ENCODE measurements around the gene SLC38A3. TPM values are rescaled to one million over a fixed set of nuclear protein-coding genes. Genes with fewer than 3 reads are reported as not detected.
A peak's percentile ranks its signal among the peaks of the same experiment; 100 is the strongest.

The SLC38A3 gene
- total and polyA plus RNA-seq, 2 experiments from 2014 or later: 0.28 to 1.3 TPM

DNA sequence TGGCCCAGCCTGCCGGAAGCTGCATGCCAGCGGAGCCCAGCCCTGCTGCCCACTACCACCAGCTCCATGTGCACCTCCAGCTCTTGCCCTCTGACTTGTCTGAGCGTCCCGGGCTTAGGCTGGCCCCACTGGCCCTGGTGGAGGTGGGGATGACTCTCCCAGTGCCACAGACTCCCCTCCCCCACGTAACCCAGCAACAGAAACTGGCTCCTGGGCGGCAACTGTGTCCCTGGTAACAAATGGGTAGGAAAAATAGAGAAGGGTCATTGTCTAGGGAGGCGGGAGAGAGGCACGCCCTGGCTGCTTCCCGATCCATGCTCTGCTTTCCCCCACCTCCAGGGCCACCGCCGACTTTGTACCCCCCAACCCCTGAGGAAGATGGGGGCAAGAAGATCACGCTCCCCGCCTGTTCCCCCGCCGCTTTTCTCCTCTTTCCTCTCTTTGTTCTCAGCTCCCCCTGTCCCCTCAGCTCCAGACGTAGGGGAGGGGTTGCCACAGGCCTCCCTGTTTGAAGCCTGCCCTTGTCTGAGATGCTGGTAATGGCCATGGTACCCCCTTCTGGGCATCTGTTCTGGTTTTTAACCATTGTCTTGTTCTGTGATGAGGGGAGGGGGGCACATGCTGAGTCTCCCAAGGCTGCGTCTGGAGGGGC is 53.1 kb downstream of the SLC38A3 start (continued):
- TF ChIP-seq POLR2AphosphoS5 (IDR thresholded peaks at IDR 0.05; ENCODE audit: low read depth) (no peak), EZH2 (IDR thresholded peaks at IDR 0.05; ENCODE audit: low read depth, unreplicated experiment) (no peak)
- TF ChIP-seq, protein P1, sequence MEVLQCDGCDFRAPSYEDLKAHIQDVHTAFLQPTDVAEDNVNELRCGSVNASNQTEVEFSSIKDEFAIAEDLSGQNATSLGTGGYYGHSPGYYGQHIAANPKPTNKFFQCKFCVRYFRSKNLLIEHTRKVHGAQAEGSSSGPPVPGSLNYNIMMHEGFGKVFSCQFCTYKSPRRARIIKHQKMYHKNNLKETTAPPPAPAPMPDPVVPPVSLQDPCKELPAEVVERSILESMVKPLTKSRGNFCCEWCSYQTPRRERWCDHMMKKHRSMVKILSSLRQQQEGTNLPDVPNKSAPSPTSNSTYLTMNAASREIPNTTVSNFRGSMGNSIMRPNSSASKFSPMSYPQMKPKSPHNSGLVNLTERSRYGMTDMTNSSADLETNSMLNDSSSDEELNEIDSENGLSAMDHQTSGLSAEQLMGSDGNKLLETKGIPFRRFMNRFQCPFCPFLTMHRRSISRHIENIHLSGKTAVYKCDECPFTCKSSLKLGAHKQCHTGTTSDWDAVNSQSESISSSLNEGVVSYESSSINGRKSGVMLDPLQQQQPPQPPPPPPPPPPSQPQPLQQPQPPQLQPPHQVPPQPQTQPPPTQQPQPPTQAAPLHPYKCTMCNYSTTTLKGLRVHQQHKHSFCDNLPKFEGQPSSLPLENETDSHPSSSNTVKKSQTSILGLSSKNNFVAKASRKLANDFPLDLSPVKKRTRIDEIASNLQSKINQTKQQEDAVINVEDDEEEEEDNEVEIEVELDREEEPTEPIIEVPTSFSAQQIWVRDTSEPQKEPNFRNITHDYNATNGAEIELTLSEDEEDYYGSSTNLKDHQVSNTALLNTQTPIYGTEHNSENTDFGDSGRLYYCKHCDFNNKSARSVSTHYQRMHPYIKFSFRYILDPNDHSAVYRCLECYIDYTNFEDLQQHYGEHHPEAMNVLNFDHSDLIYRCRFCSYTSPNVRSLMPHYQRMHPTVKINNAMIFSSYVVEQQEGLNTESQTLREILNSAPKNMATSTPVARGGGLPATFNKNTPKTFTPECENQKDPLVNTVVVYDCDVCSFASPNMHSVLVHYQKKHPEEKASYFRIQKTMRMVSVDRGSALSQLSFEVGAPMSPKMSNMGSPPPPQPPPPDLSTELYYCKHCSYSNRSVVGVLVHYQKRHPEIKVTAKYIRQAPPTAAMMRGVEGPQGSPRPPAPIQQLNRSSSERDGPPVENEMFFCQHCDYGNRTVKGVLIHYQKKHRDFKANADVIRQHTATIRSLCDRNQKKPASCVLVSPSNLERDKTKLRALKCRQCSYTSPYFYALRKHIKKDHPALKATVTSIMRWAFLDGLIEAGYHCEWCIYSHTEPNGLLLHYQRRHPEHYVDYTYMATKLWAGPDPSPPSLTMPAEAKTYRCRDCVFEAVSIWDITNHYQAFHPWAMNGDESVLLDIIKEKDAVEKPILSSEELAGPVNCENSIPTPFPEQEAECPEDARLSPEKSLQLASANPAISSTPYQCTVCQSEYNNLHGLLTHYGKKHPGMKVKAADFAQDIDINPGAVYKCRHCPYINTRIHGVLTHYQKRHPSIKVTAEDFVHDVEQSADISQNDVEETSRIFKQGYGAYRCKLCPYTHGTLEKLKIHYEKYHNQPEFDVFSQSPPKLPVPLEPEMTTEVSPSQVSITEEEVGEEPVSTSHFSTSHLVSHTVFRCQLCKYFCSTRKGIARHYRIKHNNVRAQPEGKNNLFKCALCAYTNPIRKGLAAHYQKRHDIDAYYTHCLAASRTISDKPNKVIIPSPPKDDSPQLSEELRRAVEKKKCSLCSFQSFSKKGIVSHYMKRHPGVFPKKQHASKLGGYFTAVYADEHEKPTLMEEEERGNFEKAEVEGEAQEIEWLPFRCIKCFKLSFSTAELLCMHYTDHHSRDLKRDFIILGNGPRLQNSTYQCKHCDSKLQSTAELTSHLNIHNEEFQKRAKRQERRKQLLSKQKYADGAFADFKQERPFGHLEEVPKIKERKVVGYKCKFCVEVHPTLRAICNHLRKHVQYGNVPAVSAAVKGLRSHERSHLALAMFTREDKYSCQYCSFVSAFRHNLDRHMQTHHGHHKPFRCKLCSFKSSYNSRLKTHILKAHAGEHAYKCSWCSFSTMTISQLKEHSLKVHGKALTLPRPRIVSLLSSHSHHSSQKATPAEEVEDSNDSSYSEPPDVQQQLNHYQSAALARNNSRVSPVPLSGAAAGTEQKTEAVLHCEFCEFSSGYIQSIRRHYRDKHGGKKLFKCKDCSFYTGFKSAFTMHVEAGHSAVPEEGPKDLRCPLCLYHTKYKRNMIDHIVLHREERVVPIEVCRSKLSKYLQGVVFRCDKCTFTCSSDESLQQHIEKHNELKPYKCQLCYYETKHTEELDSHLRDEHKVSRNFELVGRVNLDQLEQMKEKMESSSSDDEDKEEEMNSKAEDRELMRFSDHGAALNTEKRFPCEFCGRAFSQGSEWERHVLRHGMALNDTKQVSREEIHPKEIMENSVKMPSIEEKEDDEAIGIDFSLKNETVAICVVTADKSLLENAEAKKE (CRISPR knock-in tag; IDR thresholded peaks at IDR 0.05): no peak

DNA sequence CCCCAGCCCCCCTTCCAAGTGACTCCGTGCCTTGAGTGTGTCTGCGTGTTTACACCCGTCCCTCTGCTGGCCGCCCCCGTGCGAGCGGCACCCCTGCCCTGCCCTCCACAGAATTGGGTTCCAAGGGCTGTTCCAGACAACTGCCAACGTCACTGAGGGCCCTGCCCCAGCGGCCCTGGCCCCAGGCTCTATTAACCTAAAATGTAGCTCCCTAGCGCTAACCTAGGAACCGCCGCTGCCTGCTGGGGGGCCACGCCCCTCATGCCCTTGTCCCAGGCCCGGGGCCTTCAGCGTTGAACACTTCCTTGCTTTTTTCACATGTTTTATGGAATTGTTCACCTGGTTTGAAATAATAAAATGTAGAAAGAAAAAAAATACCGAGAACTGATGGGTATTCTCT is 53.9 kb downstream of the SLC38A3 start:
- no peaks in the 10 kb centered on the region; the same call in 1 of the 2 replicates for H4K20me1 ChIP-seq (replicated peaks; ENCODE audit: insufficient read depth)
- Mint-ChIP-seq H3K4me1 (peaks cover 35% of the 10 kb centered on the region), H3K27ac (0 out of 2 replicates have a peak overlapping the region, but pooled peaks have one; percentile 44), H3K4me3 (no peak overlapping the region), H3K27me3 (ENCODE audit: insufficient read depth, low read depth, poor library complexity) (peaks cover 24% of the 10 kb centered on the region), H3K36me3 (ENCODE audit: low read depth) (peaks cover 37% of the 10 kb centered on the region), H3K9me3 (no peaks in the 10 kb centered on the region)
- H3K4me2 ChIP-seq: no peak overlapping the region; the same call in 1 of the 2 replicates
- H3K4me1 ChIP-seq (ENCODE audit: insufficient read depth): peaks cover 19% of the 10 kb centered on the region
- peak; percentile 1; the same call in 1 of the 3 replicates for ATAC-seq
- H3K79me2 ChIP-seq (replicated peaks; ENCODE audit: insufficient read depth): no peaks in the 10 kb centered on the region
- H3F3A ChIP-seq (replicated peaks; ENCODE audit: low read depth): peaks cover 30% of the 10 kb centered on the region
- peak overlapping the region; percentile 66; the same call in 1 of the 2 replicates for H3K27ac ChIP-seq (ENCODE audit: low read depth)
- DNase-seq (ENCODE audit: low spot score): no peak
- H3K36me3 ChIP-seq (ENCODE audit: insufficient read depth): peaks cover 14% of the 10 kb centered on the region
- H3K4me3 ChIP-seq: no peak overlapping the region
- no peaks in the 10 kb centered on the region for H3K9me2 ChIP-seq (ENCODE audit: insufficient read depth)
- H3K27me3 ChIP-seq (ENCODE audit: insufficient read depth): no peaks in the 10 kb centered on the region
- no peak overlapping the region for H2AFZ ChIP-seq
- TF ChIP-seq, protein P2, sequence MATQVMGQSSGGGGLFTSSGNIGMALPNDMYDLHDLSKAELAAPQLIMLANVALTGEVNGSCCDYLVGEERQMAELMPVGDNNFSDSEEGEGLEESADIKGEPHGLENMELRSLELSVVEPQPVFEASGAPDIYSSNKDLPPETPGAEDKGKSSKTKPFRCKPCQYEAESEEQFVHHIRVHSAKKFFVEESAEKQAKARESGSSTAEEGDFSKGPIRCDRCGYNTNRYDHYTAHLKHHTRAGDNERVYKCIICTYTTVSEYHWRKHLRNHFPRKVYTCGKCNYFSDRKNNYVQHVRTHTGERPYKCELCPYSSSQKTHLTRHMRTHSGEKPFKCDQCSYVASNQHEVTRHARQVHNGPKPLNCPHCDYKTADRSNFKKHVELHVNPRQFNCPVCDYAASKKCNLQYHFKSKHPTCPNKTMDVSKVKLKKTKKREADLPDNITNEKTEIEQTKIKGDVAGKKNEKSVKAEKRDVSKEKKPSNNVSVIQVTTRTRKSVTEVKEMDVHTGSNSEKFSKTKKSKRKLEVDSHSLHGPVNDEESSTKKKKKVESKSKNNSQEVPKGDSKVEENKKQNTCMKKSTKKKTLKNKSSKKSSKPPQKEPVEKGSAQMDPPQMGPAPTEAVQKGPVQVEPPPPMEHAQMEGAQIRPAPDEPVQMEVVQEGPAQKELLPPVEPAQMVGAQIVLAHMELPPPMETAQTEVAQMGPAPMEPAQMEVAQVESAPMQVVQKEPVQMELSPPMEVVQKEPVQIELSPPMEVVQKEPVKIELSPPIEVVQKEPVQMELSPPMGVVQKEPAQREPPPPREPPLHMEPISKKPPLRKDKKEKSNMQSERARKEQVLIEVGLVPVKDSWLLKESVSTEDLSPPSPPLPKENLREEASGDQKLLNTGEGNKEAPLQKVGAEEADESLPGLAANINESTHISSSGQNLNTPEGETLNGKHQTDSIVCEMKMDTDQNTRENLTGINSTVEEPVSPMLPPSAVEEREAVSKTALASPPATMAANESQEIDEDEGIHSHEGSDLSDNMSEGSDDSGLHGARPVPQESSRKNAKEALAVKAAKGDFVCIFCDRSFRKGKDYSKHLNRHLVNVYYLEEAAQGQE (IDR thresholded peaks at IDR 0.05; ENCODE audit: unreplicated experiment): no peak
- TF ChIP-seq ZNF331 (CRISPR knock-in tag; IDR thresholded peaks at IDR 0.05; ENCODE audit: low read depth) (no peak), EZH2 (IDR thresholded peaks at IDR 0.05; ENCODE audit: low read depth, unreplicated experiment) (no peak), JUNB (IDR thresholded peaks at IDR 0.05; ENCODE audit: unreplicated experiment) (no peak)

Data from GM23338 (cell line).